GM10847 (cell line): ENCODE results near the gene KRT82.

Experiments
- POLR2A ChIP-seq: IDR thresholded peaks from 2 replicates; pipeline ENCODE4 v1.6.1; 2011; ENCODE audit not compliant: insufficient read length; ENCODE audit errors: extremely low read depth

Gene KRT82

DNA sequence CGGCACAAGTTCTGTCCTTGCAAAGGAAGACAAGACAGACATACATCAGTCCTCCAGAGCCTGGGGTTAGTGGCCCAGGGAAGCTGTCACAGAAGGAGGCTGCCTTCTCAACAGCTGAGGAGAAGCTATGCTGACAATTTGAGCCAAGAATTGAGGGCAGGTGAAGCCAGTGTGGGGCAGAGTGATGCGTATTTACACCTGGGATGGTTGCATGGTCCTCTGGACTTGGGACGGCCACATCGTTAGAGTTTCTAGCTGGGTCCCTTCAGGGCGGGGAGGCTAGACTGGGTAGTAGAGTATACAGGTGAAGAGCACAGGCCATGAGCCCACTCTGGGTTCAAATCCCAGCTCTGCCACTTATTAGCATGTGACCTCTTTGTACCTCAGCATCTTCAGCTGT, 55.3 kb downstream of the KRT82 start:
- TF ChIP-seq POLR2A: no peak

- TF ChIP-seq POLR2A: no peak
Measured at GRCh38 chr12:52350021-52350620, 56.0 kb downstream of the KRT82 start.

GRCh38 chr12:52349196-52349595, 56.9 kb downstream of the KRT82 start:
- no peak for TF ChIP-seq POLR2A

- TF ChIP-seq POLR2A: no peak
Measured at GRCh38 chr12:52347551-52348510, 58.3 kb downstream of the KRT82 start.

DNA sequence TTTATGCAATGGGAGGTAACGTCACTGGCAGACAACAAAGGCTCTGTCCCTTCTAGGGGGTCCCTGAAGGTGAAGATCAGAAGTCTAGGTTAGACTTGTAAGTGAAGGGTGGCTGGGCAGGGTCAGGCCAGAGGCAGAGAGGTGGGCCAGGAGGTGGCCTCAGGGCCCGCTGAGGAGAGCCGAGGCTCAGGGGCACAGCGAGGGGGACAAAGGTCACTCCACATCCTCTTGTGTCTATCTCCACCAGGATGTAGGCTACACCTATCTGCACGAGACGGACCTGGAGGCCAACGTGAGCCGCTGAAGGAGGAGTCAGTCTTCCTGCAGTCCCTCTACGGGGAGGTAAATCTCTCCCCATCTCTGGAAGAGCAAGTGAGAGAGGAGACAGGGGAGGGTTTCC, 59.1 kb downstream of the KRT82 start:
- no peak for TF ChIP-seq POLR2A

DNA sequence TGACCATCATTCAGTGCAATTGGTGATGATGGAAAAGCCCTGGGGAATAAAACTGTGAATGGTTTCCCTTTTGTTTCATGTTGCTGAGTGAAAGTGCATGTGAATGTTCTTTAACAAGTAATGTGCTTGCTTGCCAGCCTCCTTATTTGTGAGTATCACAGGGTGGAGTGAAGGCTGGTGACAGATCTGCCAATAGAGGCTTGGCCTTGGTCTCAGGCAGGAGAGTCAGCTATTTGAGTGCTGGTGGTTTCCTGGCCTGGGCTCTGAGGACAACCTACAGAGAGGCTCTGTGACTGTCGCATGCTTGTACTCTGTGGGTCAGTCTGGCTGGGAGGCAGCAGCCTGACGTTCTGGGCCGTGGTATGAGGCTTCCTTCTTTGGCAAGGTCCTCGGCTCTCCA, 59.5 kb downstream of the KRT82 start:
- no peak for TF ChIP-seq POLR2A

DNA sequence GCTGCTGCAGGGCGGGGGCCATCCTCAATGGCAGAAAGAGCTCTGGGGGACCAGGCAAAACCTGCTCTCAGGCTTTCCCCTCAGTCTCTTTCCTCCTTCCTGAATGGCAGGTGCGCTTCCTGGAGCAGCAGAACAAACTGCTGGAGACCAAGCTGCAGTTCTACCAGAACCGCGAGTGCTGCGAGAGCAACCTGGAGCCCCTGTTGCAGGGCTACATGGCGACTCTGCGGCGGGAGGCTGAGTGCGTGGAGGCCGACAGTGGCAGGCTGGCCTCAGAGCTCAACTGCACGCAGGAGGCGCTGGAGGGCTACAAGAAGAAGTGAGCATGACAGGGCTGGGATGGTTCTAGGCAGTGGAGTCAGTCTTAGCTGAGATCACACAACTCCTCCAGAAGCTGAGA, 62.0 kb downstream of the KRT82 start:
- TF ChIP-seq POLR2A: no peak
